Large intestine (tissue), 3 donors: Measurements from ENCODE around the gene SRRM5. TPM values are rescaled to one million over a fixed set of nuclear protein-coding genes. Genes with fewer than 3 reads are reported as not detected.

Source experiments
- DNase-seq, 2 donors: peaks; one replicate each; pipeline versions ENCODE4 v3.0.0 to v3.0.0-alpha.2; 2013
- H3K27ac ChIP-seq: one replicate; pipeline ENCODE4 v1.5.1; 2013; ENCODE audit warnings: low read length
- H3K27me3 ChIP-seq: 2 replicates; pipeline ENCODE4 v1.6.1; 2013; ENCODE audit warnings: low read length; ENCODE audit not compliant: control insufficient read depth, insufficient read depth
- H3K36me3 ChIP-seq: 2 replicates; pipeline ENCODE4 v1.6.1; 2013; ENCODE audit warnings: low read length; ENCODE audit not compliant: control insufficient read depth, insufficient read depth
- H3K4me1 ChIP-seq: one replicate; pipeline ENCODE4 v1.6.1; 2013; ENCODE audit warnings: low read length; ENCODE audit not compliant: control insufficient read depth, insufficient read depth
- H3K4me3 ChIP-seq: one replicate; pipeline ENCODE4 v1.5.1; 2013; ENCODE audit warnings: low read length
- H3K9me3 ChIP-seq: one replicate; pipeline ENCODE4 v1.6.1; 2013; ENCODE audit warnings: mild to moderate bottlenecking, low read depth, low read length, moderate library complexity; ENCODE audit not compliant: control insufficient read depth
- WGBS: methylation state at CpG from one replicate; pipeline ENCODE4 v1.1.5; 2013; ENCODE audit warnings: low lambda C conversion rate; ENCODE audit not compliant: insufficient coverage; 5-methylcytosine and 5-hydroxymethylcytosine counted together
- polyA plus RNA-seq: library from polyadenylated mRNA; unstranded; fragments of 120-200 nt; gene quantifications from one replicate; pipeline ENCODE4 v1.2.1, GENCODE V29; 2013

Gene SRRM5
- polyA plus RNA-seq, 1 donor, result 1.5 TPM

DNA sequence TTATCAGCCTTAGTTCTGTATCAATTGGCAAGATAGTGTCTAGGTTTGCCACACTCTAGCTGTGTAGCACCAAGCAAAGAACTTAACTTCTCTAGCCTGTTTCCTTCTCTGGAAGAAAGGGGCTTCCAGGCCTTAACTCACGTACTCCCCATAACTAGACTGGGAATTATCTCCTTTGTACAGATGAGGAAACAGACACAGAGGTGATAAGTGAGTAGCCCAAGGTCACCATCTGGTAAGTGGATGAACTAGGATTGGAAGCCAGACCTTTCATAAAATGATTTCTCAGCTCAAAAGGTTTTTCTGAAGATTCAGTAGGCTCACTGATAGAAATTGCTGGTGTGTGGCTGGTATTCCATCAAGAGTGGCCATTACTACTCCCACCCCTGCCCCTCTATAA, 4.4 kb downstream of the SRRM5 start:
- peaks cover 28% of the 10 kb centered on the region for H3K36me3 ChIP-seq
- H3K4me1 ChIP-seq, result peaks cover 4% of the 10 kb centered on the region
- no CpG with 5 or more reads among the region's 1 CpG for WGBS
- no peak overlapping the region for H3K27ac ChIP-seq
- H3K27me3 ChIP-seq, result no peaks in the 10 kb centered on the region
- no peak for DNase-seq
- H3K4me3 ChIP-seq, result no peak overlapping the region
- peaks cover 2% of the 10 kb centered on the region for H3K9me3 ChIP-seq

GRCh38 chr19:43616954-43617353, 5.1 kb downstream of the SRRM5 start:
- WGBS, result no CpG with 5 or more reads among the region's 6 CpGs
- DNase-seq, result no peak
- H3K36me3 ChIP-seq, result peaks cover 23% of the 10 kb centered on the region
- peaks cover 4% of the 10 kb centered on the region for H3K4me1 ChIP-seq
- H3K9me3 ChIP-seq, result peaks cover 2% of the 10 kb centered on the region
- H3K27me3 ChIP-seq, result no peaks in the 10 kb centered on the region
- no peak overlapping the region for H3K27ac ChIP-seq
- H3K4me3 ChIP-seq, result no peak overlapping the region

- H3K4me1 ChIP-seq, result peaks cover 4% of the 10 kb centered on the region
- WGBS, result no CpG with 5 or more reads among the region's 14 CpGs
- H3K9me3 ChIP-seq, result peaks cover 2% of the 10 kb centered on the region
- DNase-seq, result no peak
- H3K36me3 ChIP-seq, result peaks cover 4% of the 10 kb centered on the region
- H3K27me3 ChIP-seq, result no peaks in the 10 kb centered on the region
- peak overlapping the region; percentile 71 for H3K4me3 ChIP-seq
- H3K27ac ChIP-seq, result peak overlapping the region; percentile 85
These were observed 7.0 kb downstream of the SRRM5 start for GRCh38 chr19:43618921-43619261.

DNA sequence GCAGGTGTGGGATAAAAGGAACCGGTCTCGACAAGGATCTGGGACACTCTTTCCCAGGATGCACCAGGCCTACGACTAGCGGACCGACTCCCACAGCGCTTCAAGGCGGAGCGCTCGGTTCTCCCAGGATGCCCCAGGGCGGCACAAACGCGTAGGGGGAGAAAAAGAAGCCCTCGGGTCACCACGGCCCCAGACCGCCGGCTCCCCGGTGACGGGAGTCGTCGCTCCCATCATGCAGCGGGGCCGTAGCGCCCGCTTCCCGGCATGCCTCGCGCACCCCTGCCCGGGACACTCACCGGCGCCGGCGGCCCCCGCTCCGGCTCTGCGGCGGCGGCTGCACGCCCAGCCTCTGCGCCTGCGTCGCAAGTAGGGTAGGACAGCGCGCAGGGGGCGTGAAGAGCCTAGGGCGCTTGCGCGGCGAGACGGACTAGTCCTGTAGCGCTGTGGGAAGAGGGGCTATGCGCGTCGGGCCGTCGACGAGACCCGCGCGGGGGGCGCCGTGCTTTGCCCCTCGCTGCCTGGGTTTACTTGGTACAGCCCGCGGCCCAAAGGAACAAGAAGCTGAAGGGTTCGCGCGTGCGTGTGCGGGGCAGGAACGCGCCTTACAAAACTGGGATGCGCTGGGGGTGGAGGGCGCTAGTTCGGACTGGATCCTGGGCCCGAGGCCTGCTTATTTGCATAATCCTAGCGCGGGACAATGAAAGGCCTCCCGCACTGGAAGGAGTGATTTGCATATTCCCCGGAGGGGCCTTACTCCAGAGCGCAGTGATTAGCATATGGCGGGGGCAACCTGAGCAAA, 7.6 kb downstream of the SRRM5 start, which contains the start of gene ZNF428:
Gene ZNF428, minus strand, starts transcription at position 368 of the 799 bp plus-strand sequence. CDS start 5,325 bp downstream, outside the sequence.
- WGBS, result 0% methylated on average over 1 of the region's 81 CpGs
- peak; percentile 88 to 93 for DNase-seq
- Histone ChIP-seq H3K36me3 (no peaks in the 10 kb centered on the region), H3K27ac (peak within 1 kb of the TSS; percentile 85), H3K27me3 (no peaks in the 10 kb centered on the region), H3K4me1 (peaks cover 4% of the 10 kb centered on the region), H3K9me3 (peaks cover 2% of the 10 kb centered on the region), H3K4me3 (peak within 1 kb of the TSS; percentile 71)

GRCh38 chr19:43620061-43621001, 8.4 kb downstream of the SRRM5 start:
- H3K36me3 ChIP-seq, result no peaks in the 10 kb centered on the region
- peak overlapping the region; percentile 85 for H3K27ac ChIP-seq
- H3K4me3 ChIP-seq, result peak overlapping the region; percentile 71
- DNase-seq, result no peak
- peaks cover 2% of the 10 kb centered on the region for H3K9me3 ChIP-seq
- no peaks in the 10 kb centered on the region for H3K27me3 ChIP-seq
- 60% methylated on average over 1 of the region's 23 CpGs for WGBS
- peaks cover 4% of the 10 kb centered on the region for H3K4me1 ChIP-seq

GRCh38 chr19:43622070-43622469, 10.2 kb downstream of the SRRM5 start:
- no CpG with 5 or more reads among the region's 4 CpGs for WGBS
- DNase-seq, result no peak

DNA sequence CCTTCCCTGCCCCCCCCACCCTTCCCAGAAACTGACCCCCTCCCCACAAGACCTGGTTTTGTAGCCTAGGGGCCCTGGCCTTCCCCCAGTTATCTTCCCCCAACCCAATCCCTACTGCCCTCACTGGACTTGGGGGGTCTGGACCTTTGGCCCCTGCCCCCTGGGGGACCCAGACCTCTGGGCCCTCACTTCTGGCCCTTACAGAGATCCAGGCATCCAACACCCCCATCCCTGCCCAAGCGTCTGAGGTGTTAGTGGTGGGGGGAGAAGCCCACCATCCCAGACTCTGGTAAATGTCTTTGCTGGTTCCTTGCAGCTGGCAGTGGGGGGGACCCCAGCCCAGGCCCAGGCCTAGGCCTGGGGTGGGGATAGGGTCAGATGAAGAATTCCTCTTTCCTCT, 11.1 kb downstream of the SRRM5 start:
- Histone ChIP-seq H3K4me1 (peaks cover 4% of the 10 kb centered on the region), H3K27me3 (no peaks in the 10 kb centered on the region)

More at GRCh38 chr19:43622070-43622469, 10.2 kb downstream of the SRRM5 start:
- Histone ChIP-seq H3K27ac (no peak overlapping the region), H3K27me3 (no peaks in the 10 kb centered on the region), H3K9me3 (peaks cover 2% of the 10 kb centered on the region), H3K4me3 (no peak overlapping the region), H3K4me1 (peaks cover 4% of the 10 kb centered on the region), H3K36me3 (no peaks in the 10 kb centered on the region)

DNA sequence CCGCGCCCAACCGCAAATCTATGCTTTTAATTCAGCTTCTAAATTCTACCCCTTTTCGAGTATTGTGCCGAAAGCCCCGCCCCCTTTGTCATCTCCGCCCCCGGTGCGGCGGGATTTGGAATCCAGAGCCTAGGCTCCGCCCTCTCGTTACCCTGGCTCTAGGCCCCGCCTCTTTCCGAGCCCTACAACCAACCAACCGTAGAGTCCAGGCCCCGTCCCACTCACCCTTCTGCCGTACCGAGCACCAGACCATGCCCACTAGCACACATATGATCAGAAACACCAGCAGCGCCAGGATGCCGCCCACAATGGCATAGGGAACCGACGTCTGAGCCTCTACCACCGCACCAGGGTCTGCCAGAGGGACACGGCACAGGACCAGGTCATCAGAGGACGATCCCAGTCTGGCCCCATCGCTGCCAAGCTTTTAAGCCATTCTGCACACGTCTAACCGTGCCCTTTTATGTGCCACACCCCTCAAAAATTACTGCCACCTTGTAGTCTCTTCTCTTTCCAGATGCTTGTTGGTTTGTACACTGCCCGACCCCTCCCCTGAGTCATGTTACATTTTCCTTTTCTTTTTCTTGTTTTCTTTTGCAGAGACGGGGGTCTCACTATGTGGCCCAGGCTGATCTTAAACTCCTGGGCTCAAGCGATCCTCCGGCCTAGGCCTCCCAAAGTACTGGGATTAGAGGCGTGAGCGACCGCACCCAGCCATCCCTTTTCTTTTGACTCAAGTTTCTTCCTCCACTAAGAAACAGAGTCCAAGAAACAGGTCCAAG, 12.2 kb downstream of the SRRM5 start:
- WGBS, result 86% methylated on average over 5 of the region's 35 CpGs
- H3K4me3 ChIP-seq, result no peak overlapping the region
- no peak for DNase-seq

More for the DNA sequence above, 11.1 kb downstream of the SRRM5 start:
- Histone ChIP-seq H3K9me3 (peaks cover 2% of the 10 kb centered on the region), H3K36me3 (no peaks in the 10 kb centered on the region), H3K4me3 (no peak overlapping the region), H3K27ac (no peak overlapping the region)
- no peak for DNase-seq
- WGBS, result no CpG with 5 or more reads among the region's 1 CpG

GRCh38 chr19:43624933-43625332, 13.0 kb downstream of the SRRM5 start:
- Histone ChIP-seq H3K4me1 (peaks cover 4% of the 10 kb centered on the region), H3K27ac (no peak overlapping the region), H3K27me3 (no peaks in the 10 kb centered on the region), H3K9me3 (no peaks in the 10 kb centered on the region), H3K36me3 (no peaks in the 10 kb centered on the region), H3K4me3 (no peak overlapping the region)
- DNase-seq, result peak in 1 of 2 donors; percentile 12
- no CpG with 5 or more reads among the region's 30 CpGs for WGBS

More for the DNA sequence above, 12.2 kb downstream of the SRRM5 start:
- Histone ChIP-seq H3K27ac (no peak overlapping the region), H3K9me3 (peaks cover 2% of the 10 kb centered on the region), H3K4me1 (peaks cover 4% of the 10 kb centered on the region), H3K36me3 (no peaks in the 10 kb centered on the region), H3K27me3 (no peaks in the 10 kb centered on the region)
